ENCODE results near the gene MEMO1. TPM values are rescaled to one million over a fixed set of nuclear protein-coding genes. Genes with fewer than 3 reads are reported as not detected.
"Not testable (repeated sequence)": the region's sequence is repeated elsewhere in the genome, so short reads cannot be mapped to it uniquely, and the experiment has no call there.

MEMO1 gene
- total and polyA plus RNA-seq, 4 donors = 30.7 to 38.5 (median 32.2) TPM

DNA sequence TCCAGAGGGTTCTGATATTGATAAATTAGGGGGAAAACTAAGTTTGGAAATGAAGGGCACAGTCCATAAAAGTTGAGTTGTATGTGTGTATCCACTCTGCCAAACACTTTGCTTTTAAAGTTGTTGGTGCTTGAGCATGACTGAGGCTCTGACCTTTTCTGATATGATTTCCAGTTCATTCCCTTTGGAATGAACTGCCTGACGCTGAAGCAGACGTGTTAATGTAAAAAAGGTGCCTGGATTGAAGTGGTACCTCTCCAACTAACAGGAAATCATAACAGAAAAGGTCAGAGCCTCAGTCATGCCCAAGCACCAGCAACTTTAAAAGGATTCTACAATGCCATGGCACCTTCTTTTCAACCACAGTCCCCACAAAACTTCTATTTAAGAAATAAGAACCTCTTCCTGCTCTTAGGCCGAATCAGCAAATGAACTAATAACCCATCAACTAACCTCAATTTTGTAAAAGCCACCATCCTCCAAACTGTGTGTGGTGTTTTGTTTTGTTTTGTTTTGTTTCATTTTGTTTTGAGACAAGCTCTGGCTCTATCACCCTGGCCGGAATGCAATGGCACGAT is 52.6 kb downstream of the MEMO1 start:
- Histone ChIP-seq H3K36me3 (ENCODE audit: control insufficient read depth in 4 of 4, insufficient read depth in 4 of 4, low read length in 4 of 4) (no peaks in the 10 kb centered on the region), H3K9ac (ENCODE audit: insufficient read depth in 1 of 2, low read length in 2 of 2) (no peak overlapping the region), H3K9me3 (ENCODE audit: control insufficient read depth in 4 of 4, insufficient read depth in 3 of 4, low read length in 3 of 4) (no peaks in the 10 kb centered on the region), H3K4me1 (ENCODE audit: control insufficient read depth in 5 of 5, insufficient read depth in 5 of 5, low read length in 5 of 5) (peaks cover 0 to 19% (median 0%) of the 10 kb centered on the region in 5 donors), H3K4me3 (no peak overlapping the region), H3K27me3 (ENCODE audit: control insufficient read depth in 3 of 3, insufficient read depth in 3 of 3, low read length in 2 of 3) (no peaks in the 10 kb centered on the region), H3K27ac (ENCODE audit: low read depth in 1 of 2, low read length in 1 of 2) (no peak overlapping the region)
- WGBS, 2 donors = 82% methylated on average over 5 of the region's 5 CpGs
- no peak for DNase-seq
- TF ChIP-seq, protein P1, sequence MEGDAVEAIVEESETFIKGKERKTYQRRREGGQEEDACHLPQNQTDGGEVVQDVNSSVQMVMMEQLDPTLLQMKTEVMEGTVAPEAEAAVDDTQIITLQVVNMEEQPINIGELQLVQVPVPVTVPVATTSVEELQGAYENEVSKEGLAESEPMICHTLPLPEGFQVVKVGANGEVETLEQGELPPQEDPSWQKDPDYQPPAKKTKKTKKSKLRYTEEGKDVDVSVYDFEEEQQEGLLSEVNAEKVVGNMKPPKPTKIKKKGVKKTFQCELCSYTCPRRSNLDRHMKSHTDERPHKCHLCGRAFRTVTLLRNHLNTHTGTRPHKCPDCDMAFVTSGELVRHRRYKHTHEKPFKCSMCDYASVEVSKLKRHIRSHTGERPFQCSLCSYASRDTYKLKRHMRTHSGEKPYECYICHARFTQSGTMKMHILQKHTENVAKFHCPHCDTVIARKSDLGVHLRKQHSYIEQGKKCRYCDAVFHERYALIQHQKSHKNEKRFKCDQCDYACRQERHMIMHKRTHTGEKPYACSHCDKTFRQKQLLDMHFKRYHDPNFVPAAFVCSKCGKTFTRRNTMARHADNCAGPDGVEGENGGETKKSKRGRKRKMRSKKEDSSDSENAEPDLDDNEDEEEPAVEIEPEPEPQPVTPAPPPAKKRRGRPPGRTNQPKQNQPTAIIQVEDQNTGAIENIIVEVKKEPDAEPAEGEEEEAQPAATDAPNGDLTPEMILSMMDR (IDR thresholded peaks at IDR 0.05; ENCODE audit: control extremely low read depth, extremely low read depth) = no peak
- ATAC-seq (ENCODE audit: insufficient read depth, low FRiP score) = no peak

DNA sequence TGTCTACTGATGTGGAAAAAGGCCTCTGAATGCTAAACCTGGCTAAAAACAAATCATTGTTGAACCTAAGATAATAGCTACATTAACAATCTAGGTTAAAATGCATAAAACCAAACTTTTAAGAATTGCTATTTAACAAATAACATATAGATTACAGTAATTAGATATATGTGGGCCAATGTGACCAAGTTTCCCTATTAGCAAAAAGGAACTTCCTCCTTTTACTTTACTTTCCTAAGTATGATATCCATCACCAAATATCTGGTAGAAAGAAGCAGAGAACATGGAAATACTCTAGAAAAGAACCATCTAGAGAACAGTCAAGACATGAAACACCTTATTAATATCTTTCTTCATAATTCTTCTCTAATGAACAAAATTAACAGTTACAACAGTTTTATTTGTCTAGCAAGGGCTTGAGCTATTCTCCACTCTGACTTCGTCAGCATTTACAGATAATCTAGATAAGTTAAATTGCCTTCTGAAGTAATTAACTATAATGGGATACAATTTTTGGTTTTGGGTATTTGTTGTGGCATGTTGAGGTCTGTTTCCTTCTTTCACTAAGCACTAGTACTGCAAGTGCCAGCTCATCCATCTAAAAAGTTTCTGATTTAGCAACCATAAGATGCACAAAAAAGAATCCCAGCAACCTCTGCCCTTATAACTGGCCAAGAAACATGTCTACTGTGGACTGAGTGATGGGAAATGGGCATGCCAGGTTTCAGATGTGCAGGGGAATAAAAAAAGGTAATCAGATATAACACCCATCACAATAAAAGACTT is 53.3 kb downstream of the MEMO1 start:
- Histone ChIP-seq H3K27ac (ENCODE audit: low read depth in 1 of 2, low read length in 1 of 2) (no peak overlapping the region), H3K9ac (ENCODE audit: insufficient read depth in 1 of 2, low read length in 2 of 2) (no peak overlapping the region), H3K27me3 (ENCODE audit: control insufficient read depth in 3 of 3, insufficient read depth in 3 of 3, low read length in 2 of 3) (no peaks in the 10 kb centered on the region), H3K4me1 (ENCODE audit: control insufficient read depth in 5 of 5, insufficient read depth in 5 of 5, low read length in 5 of 5) (peaks cover 0 to 19% (median 0%) of the 10 kb centered on the region in 5 donors), H3K9me3 (ENCODE audit: control insufficient read depth in 4 of 4, insufficient read depth in 3 of 4, low read length in 3 of 4) (no peaks in the 10 kb centered on the region), H3K36me3 (ENCODE audit: control insufficient read depth in 4 of 4, insufficient read depth in 4 of 4, low read length in 4 of 4) (no peaks in the 10 kb centered on the region), H3K4me3 (no peak overlapping the region)
- TF ChIP-seq, protein P1 (IDR thresholded peaks at IDR 0.05; ENCODE audit: control extremely low read depth, extremely low read depth) = no peak
- ATAC-seq (ENCODE audit: insufficient read depth, low FRiP score) = no peak
- WGBS, 2 donors = 87 to 89% methylated on average over 1 of the region's 1 CpG
- DNase-seq = no peak

DNA sequence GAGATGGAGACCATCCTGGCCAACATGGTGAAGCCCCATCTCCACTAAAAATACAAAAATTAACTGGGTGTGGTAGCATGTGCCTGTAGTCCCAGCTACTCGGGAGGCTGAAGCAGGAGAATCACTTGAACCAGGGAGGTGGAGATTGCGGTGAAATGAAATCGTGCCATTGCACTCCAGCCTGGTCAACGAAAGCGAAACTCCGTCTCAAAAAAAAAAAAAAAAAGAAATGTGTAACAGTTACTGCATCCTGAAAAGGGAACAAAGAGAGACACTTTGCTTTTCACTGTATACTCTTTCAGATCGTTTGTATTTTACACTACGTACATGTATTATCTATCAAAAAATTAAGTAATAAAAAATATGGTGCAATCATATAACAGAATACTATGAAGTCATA is 53.9 kb downstream of the MEMO1 start:
- not testable (repeated sequence) for H3K9me3 ChIP-seq (ENCODE audit: control insufficient read depth in 4 of 4, insufficient read depth in 3 of 4, low read length in 3 of 4); ATAC-seq (ENCODE audit: insufficient read depth, low FRiP score); DNase-seq; H3K4me3 ChIP-seq; H3K27ac ChIP-seq (ENCODE audit: low read depth in 1 of 2, low read length in 1 of 2); H3K9ac ChIP-seq (ENCODE audit: insufficient read depth in 1 of 2, low read length in 2 of 2); H3K27me3 ChIP-seq (ENCODE audit: control insufficient read depth in 3 of 3, insufficient read depth in 3 of 3, low read length in 2 of 3); H3K36me3 ChIP-seq (ENCODE audit: control insufficient read depth in 4 of 4, insufficient read depth in 4 of 4, low read length in 4 of 4)
- peaks cover 0 to 17% (median 0%) of the 10 kb centered on the region in 5 donors for H3K4me1 ChIP-seq (ENCODE audit: control insufficient read depth in 5 of 5, insufficient read depth in 5 of 5, low read length in 5 of 5)
- WGBS, 2 donors = 63 to 75% methylated on average over 8 of the region's 8 CpGs

DNA sequence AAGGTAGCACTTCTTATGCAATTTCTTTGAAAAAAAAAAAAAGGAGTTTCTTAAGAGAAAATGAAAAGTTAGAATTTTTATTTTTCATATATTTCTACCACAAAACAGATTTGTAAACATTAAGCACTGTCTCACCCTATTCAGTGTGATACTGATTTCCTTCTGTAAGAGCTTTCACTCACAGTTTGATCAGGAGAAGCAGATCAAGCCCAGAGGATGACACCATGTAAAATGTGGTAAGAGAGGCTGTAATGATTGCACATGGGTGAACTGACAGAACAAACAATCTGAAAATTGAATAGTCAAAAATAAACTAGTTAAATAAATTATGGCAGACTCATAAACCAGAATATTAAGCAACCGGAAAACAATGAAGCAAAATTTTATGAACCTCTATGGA is 54.5 kb downstream of the MEMO1 start:
- Histone ChIP-seq H3K9ac (ENCODE audit: insufficient read depth in 1 of 2, low read length in 2 of 2) (no peak overlapping the region), H3K27ac (ENCODE audit: low read depth in 1 of 2, low read length in 1 of 2) (no peak overlapping the region), H3K4me1 (ENCODE audit: control insufficient read depth in 5 of 5, insufficient read depth in 5 of 5, low read length in 5 of 5) (peaks cover 0 to 15% (median 0%) of the 10 kb centered on the region in 5 donors), H3K9me3 (ENCODE audit: control insufficient read depth in 4 of 4, insufficient read depth in 3 of 4, low read length in 3 of 4) (no peaks in the 10 kb centered on the region), H3K27me3 (ENCODE audit: control insufficient read depth in 3 of 3, insufficient read depth in 3 of 3, low read length in 2 of 3) (no peaks in the 10 kb centered on the region), H3K4me3 (no peak overlapping the region), H3K36me3 (ENCODE audit: control insufficient read depth in 4 of 4, insufficient read depth in 4 of 4, low read length in 4 of 4) (no peaks in the 10 kb centered on the region)
- ATAC-seq (ENCODE audit: insufficient read depth, low FRiP score) (no peak), DNase-seq (no peak)
- 95 to 98% methylated on average over 1 of the region's 1 CpG for WGBS, 2 donors
- TF ChIP-seq, protein P1 (IDR thresholded peaks at IDR 0.05; ENCODE audit: control extremely low read depth, extremely low read depth) = no peak

DNA sequence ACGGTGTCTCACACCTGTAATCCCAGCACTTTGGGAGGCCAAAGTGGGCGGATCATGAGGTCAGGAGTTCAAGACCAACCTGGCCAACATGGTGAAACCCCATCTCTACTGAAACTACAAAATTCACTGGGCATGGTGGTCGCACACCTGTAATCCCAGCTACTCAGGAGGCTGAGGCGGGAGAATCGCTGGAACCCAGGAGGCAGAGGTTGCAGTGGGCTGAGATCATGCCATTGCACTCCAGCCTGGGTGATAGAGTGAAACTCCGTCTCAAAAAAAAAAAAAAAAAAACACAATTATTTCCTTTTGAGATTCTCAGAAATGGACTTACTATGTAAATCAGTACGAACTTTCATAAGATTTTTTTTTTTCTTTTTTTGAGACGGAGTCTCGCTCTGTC is 57.7 kb downstream of the MEMO1 start:
- not testable (repeated sequence) for H3K36me3 ChIP-seq (ENCODE audit: control insufficient read depth in 4 of 4, insufficient read depth in 4 of 4, low read length in 4 of 4); ATAC-seq (ENCODE audit: insufficient read depth, low FRiP score)

More for the DNA sequence above, 57.7 kb downstream of the MEMO1 start:
- not testable (repeated sequence) for H3K4me1 ChIP-seq (ENCODE audit: control insufficient read depth in 5 of 5, insufficient read depth in 5 of 5, low read length in 5 of 5); DNase-seq; H3K9ac ChIP-seq (ENCODE audit: insufficient read depth in 1 of 2, low read length in 2 of 2); H3K4me3 ChIP-seq; H3K27ac ChIP-seq (ENCODE audit: low read depth in 1 of 2, low read length in 1 of 2); H3K27me3 ChIP-seq (ENCODE audit: control insufficient read depth in 3 of 3, insufficient read depth in 3 of 3, low read length in 2 of 3); H3K9me3 ChIP-seq (ENCODE audit: control insufficient read depth in 4 of 4, insufficient read depth in 3 of 4, low read length in 3 of 4)
- 92 to 100% methylated on average over 9 of the region's 9 CpGs for WGBS, 2 donors
